HL-60/S4 treated with phorbol 12-myristate 13-acetate at 8.2 ng/mL for 4 days and 3 days (cell line): ENCODE results near the gene REM2.

ENCODE experiments used
- in situ Hi-C: fragments of 300-500 bp; cut with MboI; formaldehyde crosslinking; loops from 2 replicates; pipeline ENCODE4 v1.15.0; 2022; ENCODE audit warnings: low sequenced_read_pairs

The REM2 gene

GRCh38 chr14:22928237-22929103, 45.4 kb downstream of the REM2 start:
- in situ Hi-C loops: no loop called here

GRCh38 chr14:22929104-22929960, 46.3 kb downstream of the REM2 start, which contains the start of gene PRMT5:
Gene PRMT5 (minus strand): TSS chr14:22929376. CDS start chr14:22929361, 15 bp downstream.
- in situ Hi-C loops: no loop called here

- in situ Hi-C loops: no loop called here
Observed at GRCh38 chr14:22929961-22930364, 46.9 kb downstream of the REM2 start.

GRCh38 chr14:22932146-22932545, 49.1 kb downstream of the REM2 start:
- in situ Hi-C loops: no loop called here

GRCh38 chr14:22935156-22935555, 52.1 kb downstream of the REM2 start:
- in situ Hi-C loops: no loop called here
